Measurements from ENCODE around the gene MAOB.

MAOB gene

GRCh38 chrX:43860646-43861370 is 21.4 kb downstream of the MAOB start:
- peak; percentile 8 for DNase-seq (ENCODE audit: low spot score)

- no peak for DNase-seq (ENCODE audit: low spot score)
Observed at GRCh38 chrX:43853225-43853828, 28.9 kb downstream of the MAOB start.

GRCh38 chrX:43850629-43851028 is 31.6 kb downstream of the MAOB start:
- no peak for DNase-seq (ENCODE audit: low spot score)

GRCh38 chrX:43849173-43849572 is 33.1 kb downstream of the MAOB start:
- no peak for DNase-seq (ENCODE audit: low spot score)

- DNase-seq (ENCODE audit: low spot score) = no peak
Observed at GRCh38 chrX:43847352-43847751, 34.9 kb downstream of the MAOB start.

GRCh38 chrX:43846558-43846957 is 35.7 kb downstream of the MAOB start:
- no peak for DNase-seq (ENCODE audit: low spot score)

- no peak for DNase-seq (ENCODE audit: low spot score)
Observed at GRCh38 chrX:43845776-43846175, 36.5 kb downstream of the MAOB start.

GRCh38 chrX:43840265-43840664 is 42.0 kb downstream of the MAOB start:
- DNase-seq (ENCODE audit: low spot score) = no peak

GRCh38 chrX:43836435-43837184 is 45.6 kb downstream of the MAOB start:
- DNase-seq (ENCODE audit: low spot score) = peak; percentile 41

GRCh38 chrX:43835559-43835958 is 46.7 kb downstream of the MAOB start:
- DNase-seq (ENCODE audit: low spot score) = no peak

GRCh38 chrX:43827791-43828190 is 54.5 kb downstream of the MAOB start:
- no peak for DNase-seq (ENCODE audit: low spot score)

GRCh38 chrX:43822014-43822413 is 60.2 kb downstream of the MAOB start:
- DNase-seq (ENCODE audit: low spot score) = no peak

GRCh38 chrX:43817444-43817843 is 64.8 kb downstream of the MAOB start:
- DNase-seq (ENCODE audit: low spot score) = no peak

- no peak for DNase-seq (ENCODE audit: low spot score)
Observed at GRCh38 chrX:43815209-43815608, 67.0 kb downstream of the MAOB start.

GRCh38 chrX:43813898-43814297 is 68.4 kb downstream of the MAOB start:
- peak; percentile 66 for DNase-seq (ENCODE audit: low spot score)

GRCh38 chrX:43813319-43813718 is 68.9 kb downstream of the MAOB start:
- DNase-seq (ENCODE audit: low spot score) = no peak

GRCh38 chrX:43809463-43809862 is 72.8 kb downstream of the MAOB start:
- no peak for DNase-seq (ENCODE audit: low spot score)

GRCh38 chrX:43808231-43808630 is 74.0 kb downstream of the MAOB start:
- DNase-seq (ENCODE audit: low spot score) = no peak

- no peak for DNase-seq (ENCODE audit: low spot score)
Observed at GRCh38 chrX:43805579-43805978, 76.7 kb downstream of the MAOB start.

GRCh38 chrX:43804021-43804420 is 78.2 kb downstream of the MAOB start:
- DNase-seq (ENCODE audit: low spot score) = no peak

- no peak for DNase-seq (ENCODE audit: low spot score)
Observed at GRCh38 chrX:43785930-43786591, 96.2 kb downstream of the MAOB start.

GRCh38 chrX:43758044-43758443 is 124.2 kb downstream of the MAOB start:
- no peak for DNase-seq (ENCODE audit: low spot score)

- DNase-seq (ENCODE audit: low spot score) = peak; percentile 84
Observed at GRCh38 chrX:43756076-43756475, 126.2 kb downstream of the MAOB start.
